Measurements from ENCODE around the gene PLXNB1.

DNA sequence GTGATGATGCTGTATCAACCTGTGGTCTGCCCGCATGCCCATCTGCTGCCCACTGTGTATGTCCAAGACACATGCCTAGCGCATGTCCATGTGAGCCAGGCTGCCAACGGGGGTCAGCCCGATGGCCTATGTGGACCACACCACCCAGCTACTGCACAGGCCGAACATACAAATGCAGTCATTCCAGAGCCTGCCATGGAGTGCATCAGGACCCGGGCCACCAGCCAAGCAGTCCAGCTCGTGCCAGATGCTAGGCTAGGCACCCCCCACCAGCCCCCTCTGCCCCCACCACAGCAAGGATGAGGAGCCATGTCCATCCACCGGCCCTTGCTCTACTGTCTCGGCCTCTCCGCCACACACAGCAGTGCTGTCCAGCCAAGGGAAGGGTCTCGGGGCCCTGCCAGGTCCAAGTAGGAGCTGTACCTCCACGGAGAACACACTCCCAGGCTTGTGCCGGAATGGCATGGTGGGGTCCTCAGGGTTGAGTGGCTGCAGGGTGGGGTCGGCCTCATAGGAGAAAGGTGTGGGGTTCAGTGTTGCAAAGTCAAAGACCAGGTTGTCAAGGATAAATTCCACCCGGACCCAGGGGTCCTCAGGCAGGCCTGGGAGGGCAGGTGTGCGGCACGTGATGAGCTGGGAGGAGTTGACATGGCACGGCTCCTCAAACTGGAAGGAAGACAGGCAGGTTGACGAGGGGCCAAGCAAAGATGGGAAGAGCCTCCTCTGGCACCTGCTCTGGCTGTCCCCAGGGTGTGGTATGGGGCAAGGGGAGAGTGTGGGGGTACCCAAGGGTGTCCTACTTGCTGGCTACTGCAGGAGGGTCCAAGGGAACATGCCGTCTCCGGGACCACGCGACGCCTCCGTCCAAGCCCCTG lies 15.3 kb downstream of the PLXNB1 start:
- TF ChIP-seq, protein P1, sequence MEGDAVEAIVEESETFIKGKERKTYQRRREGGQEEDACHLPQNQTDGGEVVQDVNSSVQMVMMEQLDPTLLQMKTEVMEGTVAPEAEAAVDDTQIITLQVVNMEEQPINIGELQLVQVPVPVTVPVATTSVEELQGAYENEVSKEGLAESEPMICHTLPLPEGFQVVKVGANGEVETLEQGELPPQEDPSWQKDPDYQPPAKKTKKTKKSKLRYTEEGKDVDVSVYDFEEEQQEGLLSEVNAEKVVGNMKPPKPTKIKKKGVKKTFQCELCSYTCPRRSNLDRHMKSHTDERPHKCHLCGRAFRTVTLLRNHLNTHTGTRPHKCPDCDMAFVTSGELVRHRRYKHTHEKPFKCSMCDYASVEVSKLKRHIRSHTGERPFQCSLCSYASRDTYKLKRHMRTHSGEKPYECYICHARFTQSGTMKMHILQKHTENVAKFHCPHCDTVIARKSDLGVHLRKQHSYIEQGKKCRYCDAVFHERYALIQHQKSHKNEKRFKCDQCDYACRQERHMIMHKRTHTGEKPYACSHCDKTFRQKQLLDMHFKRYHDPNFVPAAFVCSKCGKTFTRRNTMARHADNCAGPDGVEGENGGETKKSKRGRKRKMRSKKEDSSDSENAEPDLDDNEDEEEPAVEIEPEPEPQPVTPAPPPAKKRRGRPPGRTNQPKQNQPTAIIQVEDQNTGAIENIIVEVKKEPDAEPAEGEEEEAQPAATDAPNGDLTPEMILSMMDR (IDR thresholded peaks at IDR 0.05 in 2 of 3, conservative IDR thresholded peaks at IDR 0.05 in 1 of 3; ENCODE audit: control insufficient read depth in 2 of 3, extremely low read depth in 1 of 3, insufficient read depth in 1 of 3, low read depth in 3 of 3, low read length in 3 of 3), result no peak
- TF ChIP-seq SMAD1 (IDR thresholded peaks at IDR 0.05; ENCODE audit: low read depth, partially characterized antibody) (no peak), HDAC2 (IDR thresholded peaks at IDR 0.05) (no peak), STAT1 (conservative IDR thresholded peaks at IDR 0.05) (no peak), HDAC6 (IDR thresholded peaks at IDR 0.05; ENCODE audit: unreplicated experiment) (no peak)
- TF ChIP-seq, protein P2, sequence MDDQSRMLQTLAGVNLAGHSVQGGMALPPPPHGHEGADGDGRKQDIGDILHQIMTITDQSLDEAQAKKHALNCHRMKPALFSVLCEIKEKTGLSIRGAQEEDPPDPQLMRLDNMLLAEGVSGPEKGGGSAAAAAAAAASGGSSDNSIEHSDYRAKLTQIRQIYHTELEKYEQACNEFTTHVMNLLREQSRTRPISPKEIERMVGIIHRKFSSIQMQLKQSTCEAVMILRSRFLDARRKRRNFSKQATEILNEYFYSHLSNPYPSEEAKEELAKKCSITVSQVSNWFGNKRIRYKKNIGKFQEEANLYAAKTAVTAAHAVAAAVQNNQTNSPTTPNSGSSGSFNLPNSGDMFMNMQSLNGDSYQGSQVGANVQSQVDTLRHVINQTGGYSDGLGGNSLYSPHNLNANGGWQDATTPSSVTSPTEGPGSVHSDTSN (IDR thresholded peaks at IDR 0.05; ENCODE audit: insufficient replicate concordance, low read depth, low read length), result no peak
